Posterior cingulate gyrus (tissue), 11 donors: ENCODE measurements around the gene TMEM121B.

ENCODE experiments used
- DNase-seq, 10 donors: peaks; one replicate each; pipeline versions ENCODE4 v3.0.0 to v3.0.0-alpha.2; 2020 to 2021; ENCODE audit warnings: mixed read lengths in 3 of 10
- intact Hi-C: fragments of 100-400 bp; cut with DNase I; formaldehyde crosslinking; loops from one replicate; pipeline ENCODE4 v1.15.1; 2023

The TMEM121B gene

GRCh38 chr22:17072877-17073276 lies 48.3 kb downstream of the TMEM121B start:
- intact Hi-C loops: loop anchor here (5.0 kb wide), 1 partner anchor 429 kb away; no protein-coding TSS in a partner anchor
- no peak for DNase-seq
